Activated CD8-positive, alpha-beta memory T cell treated with anti-CD3 and anti-CD28 coated beads for 48 hours (primary cell): ENCODE data around the gene ATP5F1C.
"Not testable (repeated sequence)": the region's sequence is repeated elsewhere in the genome, so short reads cannot be mapped to it uniquely, and the experiment has no call there.

Experiments used
- DNase-seq, 3 experiments: peaks; one replicate each; pipeline ENCODE4 v3.0.0-alpha.2; 2020; ENCODE audit warnings: low read depth in 2 of 3, low spot score in 2 of 3

ATP5F1C gene

DNA sequence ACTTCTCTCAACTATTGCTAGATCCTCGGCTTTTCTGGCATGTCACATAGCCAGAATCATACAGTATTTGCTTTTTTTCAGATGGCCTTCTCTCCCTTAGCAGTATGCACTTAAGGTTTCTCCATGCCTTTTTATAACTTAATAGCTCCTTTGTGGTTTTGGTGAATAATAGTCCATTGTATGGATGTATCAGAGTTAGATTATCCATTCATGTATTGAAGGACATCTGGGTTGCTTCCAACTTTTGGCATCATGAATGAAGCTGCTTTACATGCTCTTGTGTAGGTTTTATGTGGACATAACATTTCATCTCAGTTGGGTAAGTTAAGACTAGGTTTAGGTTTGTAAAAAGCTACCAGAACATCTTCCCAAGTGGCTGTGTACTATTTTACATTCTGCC lies 4.6 kb downstream of the ATP5F1C start:
- no peak for DNase-seq

GRCh38 chr10:7794251-7795026 lies 6.5 kb downstream of the ATP5F1C start:
- no peak for DNase-seq

- DNase-seq, result no peak
Measured at GRCh38 chr10:7795605-7796004, 7.6 kb downstream of the ATP5F1C start.

DNA sequence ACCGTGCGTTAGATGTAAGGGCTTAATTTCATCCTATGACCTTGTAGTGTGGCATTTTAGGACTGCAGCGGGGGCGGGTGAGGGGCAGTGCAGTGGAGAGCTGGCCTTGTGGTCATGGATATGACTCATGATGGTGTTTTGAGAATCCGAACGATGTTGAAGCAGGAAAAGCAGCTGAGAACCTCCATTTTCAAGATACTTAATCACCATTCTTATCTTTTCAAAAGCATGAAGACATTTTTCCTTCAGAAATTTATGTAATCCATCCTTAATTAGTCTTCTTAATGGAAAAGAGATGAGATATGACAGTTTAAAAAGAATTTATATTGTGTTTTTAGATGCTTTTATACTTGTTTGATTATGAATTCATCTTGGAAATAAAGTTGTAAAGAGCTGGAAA lies 9.6 kb downstream of the ATP5F1C start:
- no peak for DNase-seq

GRCh38 chr10:7802606-7803005 lies 14.6 kb downstream of the ATP5F1C start:
- DNase-seq, result no peak

- DNase-seq, result no peak
Measured at GRCh38 chr10:7804216-7804615, 16.2 kb downstream of the ATP5F1C start.

GRCh38 chr10:7804741-7805140 lies 16.8 kb downstream of the ATP5F1C start:
- DNase-seq, result no peak

- no peak for DNase-seq
Measured at GRCh38 chr10:7808686-7809267, 20.8 kb downstream of the ATP5F1C start.

- no peak for DNase-seq
Measured at GRCh38 chr10:7810443-7810842, 22.5 kb downstream of the ATP5F1C start.

DNA sequence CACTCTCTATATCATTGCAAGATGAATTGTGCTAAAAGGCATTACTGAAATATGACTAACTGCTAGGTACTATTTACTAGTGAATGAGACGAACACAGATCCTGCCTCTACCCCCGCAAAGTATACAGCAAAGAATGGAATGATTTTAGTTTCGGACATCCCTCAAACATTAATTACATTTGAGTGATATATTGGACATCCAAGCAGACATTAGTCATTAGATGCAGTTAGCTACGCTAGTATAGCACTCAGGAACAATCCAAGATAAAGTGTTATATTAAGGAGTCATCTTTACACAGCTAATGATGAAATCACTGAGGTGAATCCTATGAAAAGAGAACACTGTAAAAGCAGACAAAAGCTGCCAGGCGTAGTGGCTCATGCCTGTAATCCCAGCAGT lies 23.0 kb downstream of the ATP5F1C start:
- no peak for DNase-seq

- DNase-seq, result not testable (repeated sequence)
Measured at GRCh38 chr10:7811743-7812142, 23.8 kb downstream of the ATP5F1C start.

GRCh38 chr10:7813481-7813880 lies 25.5 kb downstream of the ATP5F1C start:
- no peak for DNase-seq

- DNase-seq, result no peak
Measured at GRCh38 chr10:7817576-7817975, 29.6 kb downstream of the ATP5F1C start.

DNA sequence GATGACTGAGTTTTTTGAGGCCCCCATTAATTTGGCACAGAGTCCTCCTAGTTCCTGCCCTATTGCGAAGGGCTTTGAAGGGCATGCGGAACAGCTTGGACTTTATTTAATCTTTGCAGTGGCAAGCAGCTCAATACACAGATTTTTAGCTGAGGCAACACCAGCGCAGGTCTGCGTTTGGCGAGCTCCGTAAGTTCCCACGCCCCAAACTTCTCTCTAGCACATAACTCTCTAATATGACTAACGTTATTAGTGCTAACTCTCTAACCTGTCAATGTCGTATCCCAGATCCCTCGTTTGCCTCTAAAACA lies 30.0 kb downstream of the ATP5F1C start:
- DNase-seq, result no peak

DNA sequence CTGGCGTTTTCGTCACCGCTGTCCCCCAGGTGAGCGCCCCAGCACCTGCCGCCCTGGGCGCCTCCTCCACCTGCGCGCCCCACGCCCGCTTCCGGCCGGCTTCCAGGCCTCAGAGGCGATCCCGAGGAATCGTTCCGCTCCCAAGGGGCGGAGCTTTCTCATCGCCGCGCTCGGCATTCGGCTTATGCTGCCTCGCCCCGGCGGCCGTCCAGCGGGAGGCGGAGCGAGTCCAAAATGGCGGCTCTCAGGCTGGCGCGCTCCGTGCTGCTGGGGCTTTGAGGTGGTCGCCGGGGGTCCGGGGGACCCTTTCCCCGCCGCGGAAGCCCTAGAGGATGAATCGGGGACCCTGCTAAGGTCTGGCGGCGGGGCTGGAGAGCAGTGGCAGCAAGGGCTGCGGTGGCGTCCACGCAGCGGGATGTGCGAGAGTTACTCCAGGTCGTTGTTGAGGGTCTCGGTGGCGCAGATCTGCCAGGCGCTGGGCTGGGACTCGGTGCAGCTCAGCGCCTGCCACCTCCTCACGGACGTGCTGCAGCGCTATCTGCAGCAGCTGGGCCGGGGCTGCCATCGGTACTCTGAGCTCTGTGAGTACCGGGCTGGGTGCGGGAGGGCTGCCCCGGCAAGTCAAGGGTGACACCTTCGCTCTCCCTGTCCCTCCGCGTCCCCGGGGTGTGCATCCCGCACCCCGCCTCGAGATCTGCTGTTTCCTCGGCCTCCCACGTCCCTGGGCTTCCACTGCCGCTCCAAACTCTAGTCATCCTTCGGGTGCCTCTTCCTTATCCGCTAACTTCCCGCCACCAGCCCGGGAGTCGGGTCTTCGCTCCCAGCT lies 30.5 kb downstream of the ATP5F1C start, which contains the start of gene TAF3:
TAF3 (plus strand) TSS at position 211 of the 826 bp plus-strand sequence; CDS start at position 416, 205 bp downstream.
- peak; percentile 81 to 83 (median 82) for DNase-seq

DNA sequence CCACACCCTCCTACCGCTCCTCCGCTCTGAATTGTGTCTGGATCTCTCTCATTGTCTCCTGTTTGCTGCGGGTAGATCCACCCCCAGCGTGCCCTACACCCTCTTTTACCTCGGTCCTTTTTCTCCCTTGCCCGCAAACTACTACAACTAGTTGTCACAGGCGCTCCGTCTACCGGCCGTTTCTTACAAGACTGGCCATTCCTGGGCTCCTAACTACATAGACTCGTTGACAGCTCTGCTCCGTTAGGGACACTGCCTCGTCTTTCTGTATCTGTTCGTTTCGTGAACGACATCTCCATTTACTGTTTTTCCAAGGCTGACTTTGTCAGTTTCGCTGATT lies 31.1 kb downstream of the ATP5F1C start:
- DNase-seq, result no peak

DNA sequence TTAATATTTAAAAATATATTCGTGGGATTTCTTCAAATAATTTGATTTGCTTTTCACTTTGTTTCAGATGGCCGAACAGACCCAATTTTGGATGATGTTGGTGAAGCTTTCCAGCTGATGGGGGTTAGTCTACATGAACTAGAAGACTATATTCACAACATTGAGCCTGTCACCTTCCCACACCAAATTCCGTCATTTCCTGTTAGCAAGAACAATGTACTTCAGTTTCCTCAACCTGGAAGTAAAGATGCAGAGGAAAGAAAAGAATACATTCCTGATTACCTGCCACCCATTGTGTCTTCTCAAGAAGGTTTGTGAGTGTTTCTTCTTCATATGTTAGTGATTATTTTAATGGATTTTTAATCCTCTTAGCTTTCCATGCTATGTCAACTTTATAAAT lies 36.3 kb downstream of the ATP5F1C start:
- DNase-seq, result no peak

- no peak for DNase-seq
Measured at GRCh38 chr10:7826971-7827370, 39.0 kb downstream of the ATP5F1C start.

- no peak for DNase-seq
Measured at GRCh38 chr10:7829289-7829834, 41.4 kb downstream of the ATP5F1C start.

- DNase-seq, result no peak
Measured at GRCh38 chr10:7832060-7832459, 44.1 kb downstream of the ATP5F1C start.

GRCh38 chr10:7833210-7833609 lies 45.2 kb downstream of the ATP5F1C start:
- no peak for DNase-seq

DNA sequence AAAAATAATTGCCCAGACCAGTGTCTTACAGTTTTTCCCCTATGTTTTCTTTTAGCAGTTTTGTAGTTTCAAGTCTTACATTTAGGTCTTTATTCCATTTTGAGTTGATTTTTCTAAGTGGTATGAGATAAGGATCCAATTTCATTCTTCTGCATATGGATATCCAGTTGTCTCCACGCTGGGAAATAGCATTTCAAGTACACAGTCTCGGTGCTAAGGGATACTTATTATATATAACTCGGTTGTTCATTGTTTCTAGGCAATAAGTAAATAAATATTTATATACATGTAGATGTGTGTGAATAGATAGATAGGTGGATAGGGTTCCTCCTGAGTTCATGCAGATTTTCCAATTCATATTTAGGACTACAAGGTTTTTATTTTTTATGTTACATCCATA lies 46.3 kb downstream of the ATP5F1C start:
- DNase-seq, result no peak
